Measurements from ENCODE around the gene TYW3.

- TF ChIP-seq FOXP2 (optimal IDR thresholded peaks at IDR 0.05; ENCODE audit: control extremely low read depth, extremely low read length, insufficient read depth) (no peak), POLR2AphosphoS5 (IDR thresholded peaks at IDR 0.05; ENCODE audit: borderline replicate concordance, low read depth, low read length) (no peak), EZH2 (IDR thresholded peaks at IDR 0.05) (no peak)
Observed at GRCh38 chr1:74767490-74767889, 34.5 kb downstream of the TYW3 start.

All from SK-N-MC (cell line).